A549 (cell line): ENCODE data around the gene DPAGT1. TPM values are rescaled to one million over a fixed set of nuclear protein-coding genes. Genes with fewer than 3 reads are reported as not detected.

Experiments used
- ATAC-seq, 2 experiments: fragments of 200-7000 bp in 1 of 2; fragments of >200 bp in 1 of 2; cut with Nextera tagmentation in 1 of 2; cut with Tn5 transposase in 1 of 2; 3 replicates each; pipeline versions ENCODE4 v1.8.0 to v1.9.1; 2018 to 2020; ENCODE audit warnings: mild to moderate bottlenecking in 1 of 2, moderate library complexity in 1 of 2
- CTCF ChIA-PET: fragments of 300-600 bp; sonication (Branson Sonifier 250); formaldehyde crosslinking; extraction: SDS; loops from one replicate; lab custom pipeline; 2021; ENCODE audit warnings: antibody characterized with exemption, inconsistent platforms; lab: Yijun Ruan, JAX
- POLR2A ChIA-PET: fragments of 350-600 bp; formaldehyde crosslinking; extraction: SDS; loops from one replicate; lab custom pipeline; 2021; ENCODE audit warnings: antibody characterized with exemption, inconsistent platforms; lab: Yijun Ruan, JAX
- DNase-seq, 2 experiments: peaks; one replicate each; pipeline versions ENCODE4 v3.0.0 to v3.0.0-alpha.2; 2011 to 2016; ENCODE audit warnings: low read depth in 1 of 2, low spot score in 1 of 2
- FAIRE-seq: peaks from 2 replicates; lab custom pipeline; 2011; peaks lifted over from hg19 to GRCh38; lab: Jason Lieb, UNC
- H3K27ac ChIP-seq, 2 experiments: fragments of >200 bp; sonication (Bioruptor Twin); formaldehyde crosslinking; 3 replicates each; pipeline ENCODE4 v1.5.1; 2016 to 2017
- H3K4me1 ChIP-seq: fragments of >200 bp; sonication (Bioruptor Twin); formaldehyde crosslinking; 3 replicates; pipeline ENCODE4 v1.6.1; 2016
- H3K4me2 ChIP-seq: fragments of >200 bp; sonication (Bioruptor Twin); formaldehyde crosslinking; 3 replicates; pipeline ENCODE4 v1.6.1; 2016
- H3K4me3 ChIP-seq: fragments of >200 bp; sonication (Bioruptor Twin); formaldehyde crosslinking; 3 replicates; pipeline ENCODE4 v1.5.1; 2016
- H3K9me3 ChIP-seq: fragments of >200 bp; sonication (Bioruptor Twin); formaldehyde crosslinking; 3 replicates; pipeline ENCODE4 v1.6.1; 2016
- CBX2 ChIP-seq: fragments of 200-600 bp; sonication (generic); IDR thresholded peaks from 2 replicates; pipeline ENCODE4 v1.6.1; 2016; ENCODE audit warnings: low read depth, mild to moderate bottlenecking, borderline replicate concordance
- EHMT2 ChIP-seq: fragments of 200-600 bp; sonication (generic); IDR thresholded peaks from 2 replicates; pipeline ENCODE4 v1.6.1; 2016; ENCODE audit warnings: antibody characterized with exemption, low read depth, mild to moderate bottlenecking, moderate library complexity
- EP300 ChIP-seq, 2 experiments: fragments of >200 bp; sonication (Bioruptor Twin); formaldehyde crosslinking; IDR thresholded peaks; 2 replicates in 1 of 2; 3 replicates in 1 of 2; pipeline ENCODE4 v1.6.1; 2016 to 2017
- ESRRA ChIP-seq: fragments of 150-350 bp; IDR thresholded peaks from 2 replicates; pipeline ENCODE4 v1.6.1; 2014; ENCODE audit warnings: mild to moderate bottlenecking, low read length, borderline replicate concordance
- FOSB ChIP-seq: fragments of 250-450 bp; sonication (Bioruptor Pico); IDR thresholded peaks from 2 replicates; pipeline ENCODE4 v1.5.0; 2020; ENCODE audit warnings: mild to moderate bottlenecking, moderate library complexity
- HOXB5 ChIP-seq: fragments of 250-450 bp; sonication (Bioruptor Pico); IDR thresholded peaks from 2 replicates; pipeline ENCODE4 v1.5.0; 2020; ENCODE audit warnings: mild to moderate bottlenecking, moderate library complexity
- JUN ChIP-seq, 2 experiments: fragments of >200 bp; sonication (Bioruptor Twin); formaldehyde crosslinking; IDR thresholded peaks; 2 replicates in 1 of 2; 3 replicates in 1 of 2; pipeline ENCODE4 v1.6.1; 2016 to 2017
- JUNB ChIP-seq: fragments of >200 bp; sonication (Bioruptor Twin); formaldehyde crosslinking; IDR thresholded peaks from 2 replicates; pipeline ENCODE4 v1.6.1; 2016
- MAZ ChIP-seq: fragments of 150-350 bp; IDR thresholded peaks from 2 replicates; pipeline ENCODE4 v1.6.1; 2014; ENCODE audit warnings: antibody characterized with exemption, low read depth, low read length, borderline replicate concordance
- MYC ChIP-seq: IDR thresholded peaks from 2 replicates; pipeline ENCODE4 v1.6.1; 2012; ENCODE audit warnings: mild to moderate bottlenecking, inconsistent platforms, low read length, improper control_type of control experiment, borderline replicate concordance
- NFE2L2 ChIP-seq: fragments of 150-350 bp; conservative IDR thresholded peaks from 2 replicates; pipeline ENCODE4 v1.6.1; 2014; ENCODE audit warnings: low read length
- NR3C1 ChIP-seq: fragments of >200 bp; sonication (Bioruptor Twin); formaldehyde crosslinking; IDR thresholded peaks from 3 replicates; pipeline ENCODE4 v1.6.1; 2017
- POLR2AphosphoS2 ChIP-seq: conservative IDR thresholded peaks from 2 replicates; pipeline ENCODE4 v1.6.1; 2012; ENCODE audit warnings: low read length, improper control_type of control experiment, inconsistent platforms
- RAD21 ChIP-seq, 2 experiments: fragments of >200 bp in 1 of 2; sonication (Bioruptor Twin) in 1 of 2; formaldehyde crosslinking in 1 of 2; IDR thresholded peaks in 1 of 2; conservative IDR thresholded peaks in 1 of 2; 2 replicates in 1 of 2; 3 replicates in 1 of 2; pipeline ENCODE4 v1.6.1; 2012 to 2018; ENCODE audit warnings: inconsistent platforms in 1 of 2
- RARB ChIP-seq: fragments of 250-450 bp; sonication (Bioruptor Pico); IDR thresholded peaks from 2 replicates; pipeline ENCODE4 v1.8.0; 2021; ENCODE audit warnings: mild to moderate bottlenecking, moderate library complexity
- RFX5 ChIP-seq: fragments of 450-650 bp; IDR thresholded peaks from 2 replicates; pipeline ENCODE4 v1.7.1; 2014; ENCODE audit warnings: antibody characterized with exemption, mild to moderate bottlenecking, moderate library complexity
- RNF2 ChIP-seq: fragments of 200-600 bp; sonication (generic); IDR thresholded peaks from 2 replicates; pipeline ENCODE4 v1.6.1; 2016; ENCODE audit warnings: low read depth, mild to moderate bottlenecking, antibody characterized with exemption, moderate library complexity, borderline replicate concordance
- SMC3 ChIP-seq: fragments of >200 bp; sonication (Bioruptor Twin); formaldehyde crosslinking; IDR thresholded peaks from 3 replicates; pipeline ENCODE4 v1.6.1; 2018; ENCODE audit warnings: inconsistent platforms
- SREBF2 ChIP-seq: fragments of 450-650 bp; IDR thresholded peaks from 2 replicates; pipeline ENCODE4 v1.6.1; 2014; ENCODE audit warnings: mild to moderate bottlenecking, moderate library complexity
- TFCP2L1 ChIP-seq: fragments of 250-450 bp; sonication (Bioruptor Pico); IDR thresholded peaks from 2 replicates; pipeline ENCODE4 v1.5.0; 2021; ENCODE audit warnings: mild to moderate bottlenecking
- TP53 ChIP-seq: fragments of 250-450 bp; sonication (Bioruptor Pico); IDR thresholded peaks from 2 replicates; pipeline ENCODE4 v1.5.0; 2021; ENCODE audit warnings: mild to moderate bottlenecking, moderate library complexity
- ZC3H11A ChIP-seq: fragments of 450-650 bp; IDR thresholded peaks from 2 replicates; pipeline ENCODE4 v1.6.1; 2014; ENCODE audit warnings: antibody characterized with exemption, mild to moderate bottlenecking
- ZFP36 ChIP-seq: fragments of 450-650 bp; IDR thresholded peaks from 2 replicates; pipeline ENCODE4 v1.6.1; 2014; ENCODE audit warnings: borderline replicate concordance; ENCODE audit not compliant: partially characterized antibody
- ZSCAN20 ChIP-seq: fragments of 250-450 bp; sonication (Bioruptor Pico); IDR thresholded peaks from 2 replicates; pipeline ENCODE4 v1.8.0; 2022; ENCODE audit warnings: mild to moderate bottlenecking, moderate library complexity
- WGBS: methylation state at CpG from one replicate; pipeline ENCODE4 v1.1.6; 2017; ENCODE audit errors: missing lambda C conversion rate; 5-methylcytosine and 5-hydroxymethylcytosine counted together
- polyA plus RNA-seq, 4 experiments: library from polyadenylated mRNA; depleted of rRNA in 3 of 4; stranded (reverse); fragments of >200 nt; fragmentation: RNase III in 1 of 4; extraction: RNeasy Plus Mini Kit Qiagen cat#74134 plus additional on column Dnase treatment in 1 of 4; gene quantifications; 2 replicates in 3 of 4; 3 replicates in 1 of 4; pipeline ENCODE4 v1.2.3, GENCODE V29; 2011 to 2017
- TF ChIP-seq, protein P1 (sequence below): fragments of >200 bp; sonication (Bioruptor Twin); formaldehyde crosslinking; IDR thresholded peaks from 2 replicates; pipeline ENCODE4 v1.6.1; 2016
- TF ChIP-seq, protein P2 (sequence below): fragments of 450-650 bp; IDR thresholded peaks from 2 replicates; pipeline ENCODE4 v1.6.1; 2014; ENCODE audit warnings: antibody characterized with exemption
- TF ChIP-seq, protein P3 (sequence below): fragments of >200 bp; sonication (Bioruptor Twin); formaldehyde crosslinking; IDR thresholded peaks from 3 replicates; pipeline ENCODE4 v1.6.1; 2016
- TF ChIP-seq, protein P4 (sequence below): IDR thresholded peaks from 2 replicates; pipeline ENCODE4 v1.6.1; 2012; ENCODE audit warnings: low read depth, borderline replicate concordance
- TF ChIP-seq, protein P5 (sequence below): IDR thresholded peaks from 2 replicates; pipeline ENCODE4 v1.6.1; 2012

The DPAGT1 gene
- polyA plus RNA-seq, 2 of the 4 experiments (the other 2 are of a cell fraction): 43.7 to 81.4 TPM

DNA sequence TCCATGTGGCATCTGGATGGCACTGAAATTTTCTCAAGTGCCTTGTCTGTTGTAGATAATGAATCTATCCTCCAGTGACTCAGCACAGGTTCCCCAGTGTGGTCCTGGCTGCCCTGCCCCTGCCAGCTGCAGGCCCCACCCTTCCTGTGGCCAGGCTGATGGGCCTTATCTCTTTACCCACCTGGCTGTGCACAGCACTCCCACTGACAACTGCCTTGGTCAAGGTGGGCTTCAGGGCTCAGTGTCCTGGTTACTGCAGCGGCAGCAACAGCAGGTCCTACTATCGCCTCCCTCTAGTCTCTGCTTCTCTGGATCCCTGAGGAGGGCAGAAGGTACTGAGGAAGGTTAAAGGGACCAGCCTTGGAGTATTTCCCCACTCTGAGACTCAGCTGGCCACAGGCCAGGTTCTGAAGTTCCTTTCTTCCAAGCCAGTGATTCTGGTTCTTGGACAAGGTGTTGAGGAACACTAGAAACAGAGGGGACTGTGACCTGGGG is 13.9 kb downstream of the DPAGT1 start:
- Histone ChIP-seq H3K4me3 (no peak overlapping the region), H3K4me1 (peaks cover 37% of the 10 kb centered on the region), H3K27ac (peak overlapping the region in 1 of 2 experiments; percentile 56; a peak in 2 of 6 replicates), H3K4me2 (peak overlapping the region; percentile 42), H3K9me3 (no peaks in the 10 kb centered on the region)
- DNase-seq (no peak), FAIRE-seq (no peak), ATAC-seq (no peak)
- POLR2A ChIA-PET: interaction anchor here (0.5 kb wide), 1 partner anchor 41 kb away, joined by 3 read pairs; no protein-coding TSS in a partner anchor
- CTCF ChIA-PET: no interaction called here
- WGBS: 67% methylated on average over 1 of the region's 2 CpGs
- TF ChIP-seq ESRRA (no peak), ZSCAN20 (CRISPR knock-in tag) (no peak), MAZ (no peak), RAD21 (conservative IDR thresholded peaks at IDR 0.05 in 1 of 2, IDR thresholded peaks at IDR 0.05 in 1 of 2) (no peak), RFX5 (no peak), RNF2 (no peak), ZC3H11A (no peak), SREBF2 (no peak), FOSB (CRISPR knock-in tag) (no peak)
- TF ChIP-seq, protein P1, sequence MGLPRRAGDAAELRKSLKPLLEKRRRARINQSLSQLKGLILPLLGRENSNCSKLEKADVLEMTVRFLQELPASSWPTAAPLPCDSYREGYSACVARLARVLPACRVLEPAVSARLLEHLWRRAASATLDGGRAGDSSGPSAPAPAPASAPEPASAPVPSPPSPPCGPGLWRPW: no peak

DNA sequence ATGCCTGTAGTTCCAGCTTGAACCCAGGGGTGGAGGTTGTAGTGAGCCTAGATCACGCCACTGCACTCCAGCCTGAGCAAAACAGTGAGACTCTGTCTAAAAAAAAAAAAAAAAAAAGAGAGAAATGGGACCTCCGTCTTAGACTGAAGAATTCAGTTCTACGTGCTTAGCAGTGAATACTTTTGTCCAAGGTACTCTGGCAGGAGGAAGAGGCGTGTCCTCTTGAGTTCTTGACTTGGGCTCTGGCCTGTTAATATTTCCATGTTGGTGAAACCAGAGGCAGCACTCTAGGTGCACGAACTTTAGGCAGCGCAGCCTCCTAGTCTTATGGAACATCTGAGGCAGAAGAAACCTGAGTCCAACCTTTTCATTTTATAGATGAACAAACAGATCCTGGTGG is 14.5 kb downstream of the DPAGT1 start:
- H3K4me2 ChIP-seq: peak overlapping the region; percentile 42
- ATAC-seq (no peak), DNase-seq (no peak), FAIRE-seq (no peak)
- ChIA-PET POLR2A (interaction anchor here (1.2 kb wide), 1 partner anchor 30 kb away, joined by 3 read pairs; the partner anchor contains the start of gene HYOU1), CTCF (interaction anchor here (0.6 kb wide), 1 partner anchor 10 kb away, joined by 3 read pairs; no protein-coding TSS in a partner anchor)
- H3K4me3 ChIP-seq: no peak overlapping the region
- WGBS: 89% methylated on average over 6 of the region's 6 CpGs
- H3K27ac ChIP-seq: peak overlapping the region in 1 of 2 experiments; percentile 56; a peak in 2 of 6 replicates
- peaks cover 30% of the 10 kb centered on the region for H3K4me1 ChIP-seq
- no peaks in the 10 kb centered on the region for H3K9me3 ChIP-seq
- TF ChIP-seq TP53 (CRISPR knock-in tag): no peak
- TF ChIP-seq, protein P2, sequence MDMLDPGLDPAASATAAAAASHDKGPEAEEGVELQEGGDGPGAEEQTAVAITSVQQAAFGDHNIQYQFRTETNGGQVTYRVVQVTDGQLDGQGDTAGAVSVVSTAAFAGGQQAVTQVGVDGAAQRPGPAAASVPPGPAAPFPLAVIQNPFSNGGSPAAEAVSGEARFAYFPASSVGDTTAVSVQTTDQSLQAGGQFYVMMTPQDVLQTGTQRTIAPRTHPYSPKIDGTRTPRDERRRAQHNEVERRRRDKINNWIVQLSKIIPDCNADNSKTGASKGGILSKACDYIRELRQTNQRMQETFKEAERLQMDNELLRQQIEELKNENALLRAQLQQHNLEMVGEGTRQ: no peak
- TF ChIP-seq TFCP2L1 (CRISPR knock-in tag): no peak
- TF ChIP-seq POLR2AphosphoS2: no peak
- TF ChIP-seq EHMT2: no peak
- no peak for TF ChIP-seq EP300 (IDR thresholded peaks at IDR 0.05)
- TF ChIP-seq ZFP36: no peak
- TF ChIP-seq SMC3: no peak
- no peak for TF ChIP-seq NFE2L2
- no peak for TF ChIP-seq CBX2
- no peak for TF ChIP-seq MYC
- TF ChIP-seq HOXB5 (CRISPR knock-in tag): no peak
- no peak for TF ChIP-seq RARB (CRISPR knock-in tag)
- TF ChIP-seq FOSB (CRISPR knock-in tag): no peak
- no peak for TF ChIP-seq NR3C1
- TF ChIP-seq, all 56 proteins: peak for 0

DNA sequence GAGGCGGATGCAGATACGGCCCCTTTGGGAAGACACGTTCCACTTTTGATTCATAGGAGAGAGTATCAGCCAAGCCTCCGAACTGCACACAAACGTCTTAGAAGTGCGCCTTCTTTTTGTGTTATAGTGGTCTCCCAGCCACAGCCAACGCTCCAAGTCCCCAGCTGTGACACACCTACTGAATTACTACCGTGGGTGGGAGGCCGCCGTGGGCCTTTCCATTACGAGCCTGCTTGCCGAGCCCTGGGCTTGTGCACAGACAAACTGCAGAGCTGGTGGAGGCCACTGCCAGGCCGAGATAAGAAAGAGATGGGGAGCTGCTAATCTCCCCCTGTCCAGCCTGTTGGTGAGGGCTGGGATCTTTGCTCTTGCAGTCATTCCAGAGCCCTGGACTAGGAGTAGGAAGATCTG is 16.2 kb downstream of the DPAGT1 start:
- ChIA-PET POLR2A (interaction anchor here (0.5 to 2.7 kb wide), 25 partner anchors 9 to 1712 kb away, joined by 3 to 33 read pairs (median 4); partner anchors contain the start of genes C2CD2L, DPAGT1 and VPS11), CTCF (interaction anchor here (1.1 to 3.5 kb wide), 3 partner anchors 9 to 253 kb away, joined by 5 to 21 read pairs (median 5); a partner anchor contains a TSS)
- Histone ChIP-seq H3K4me1 (peaks cover 22% of the 10 kb centered on the region), H3K4me2 (peak overlapping the region; percentile 99), H3K4me3 (peak overlapping the region; percentile 81), H3K27ac (peak overlapping the region; percentile 88 to 96), H3K9me3 (no peaks in the 10 kb centered on the region)
- no peak for DNase-seq
- 0% methylated on average over 12 of the region's 13 CpGs for WGBS
- ATAC-seq: peak in 1 of 2 experiments; percentile 42; a peak in 3 of 6 replicates
- no peak for FAIRE-seq
- TF ChIP-seq, protein P3, sequence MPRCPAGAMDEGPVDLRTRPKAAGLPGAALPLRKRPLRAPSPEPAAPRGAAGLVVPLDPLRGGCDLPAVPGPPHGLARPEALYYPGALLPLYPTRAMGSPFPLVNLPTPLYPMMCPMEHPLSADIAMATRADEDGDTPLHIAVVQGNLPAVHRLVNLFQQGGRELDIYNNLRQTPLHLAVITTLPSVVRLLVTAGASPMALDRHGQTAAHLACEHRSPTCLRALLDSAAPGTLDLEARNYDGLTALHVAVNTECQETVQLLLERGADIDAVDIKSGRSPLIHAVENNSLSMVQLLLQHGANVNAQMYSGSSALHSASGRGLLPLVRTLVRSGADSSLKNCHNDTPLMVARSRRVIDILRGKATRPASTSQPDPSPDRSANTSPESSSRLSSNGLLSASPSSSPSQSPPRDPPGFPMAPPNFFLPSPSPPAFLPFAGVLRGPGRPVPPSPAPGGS: no peak
- no peak for TF ChIP-seq SREBF2
- no peak for TF ChIP-seq JUN (IDR thresholded peaks at IDR 0.05)
- TF ChIP-seq, protein P4, sequence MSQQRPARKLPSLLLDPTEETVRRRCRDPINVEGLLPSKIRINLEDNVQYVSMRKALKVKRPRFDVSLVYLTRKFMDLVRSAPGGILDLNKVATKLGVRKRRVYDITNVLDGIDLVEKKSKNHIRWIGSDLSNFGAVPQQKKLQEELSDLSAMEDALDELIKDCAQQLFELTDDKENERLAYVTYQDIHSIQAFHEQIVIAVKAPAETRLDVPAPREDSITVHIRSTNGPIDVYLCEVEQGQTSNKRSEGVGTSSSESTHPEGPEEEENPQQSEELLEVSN: no peak
- TF ChIP-seq JUNB: no peak
- TF ChIP-seq, protein P5, sequence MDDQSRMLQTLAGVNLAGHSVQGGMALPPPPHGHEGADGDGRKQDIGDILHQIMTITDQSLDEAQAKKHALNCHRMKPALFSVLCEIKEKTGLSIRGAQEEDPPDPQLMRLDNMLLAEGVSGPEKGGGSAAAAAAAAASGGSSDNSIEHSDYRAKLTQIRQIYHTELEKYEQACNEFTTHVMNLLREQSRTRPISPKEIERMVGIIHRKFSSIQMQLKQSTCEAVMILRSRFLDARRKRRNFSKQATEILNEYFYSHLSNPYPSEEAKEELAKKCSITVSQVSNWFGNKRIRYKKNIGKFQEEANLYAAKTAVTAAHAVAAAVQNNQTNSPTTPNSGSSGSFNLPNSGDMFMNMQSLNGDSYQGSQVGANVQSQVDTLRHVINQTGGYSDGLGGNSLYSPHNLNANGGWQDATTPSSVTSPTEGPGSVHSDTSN: no peak
- TF ChIP-seq NFE2L2: no peak
